ENCODE results near the gene MT1F. TPM values are rescaled to one million over a fixed set of nuclear protein-coding genes. Genes with fewer than 3 reads are reported as not detected.
A peak's percentile ranks its signal among the peaks of the same experiment; 100 is the strongest.

Gene MT1F
- total RNA-seq, 1 donor from 2014 or later = 3.4 TPM

GRCh38 chr16:56625943-56626654 is 31.7 kb upstream of the MT1F start:
- peaks cover 19% of the 10 kb centered on the region for H3K27me3 Mint-ChIP-seq (ENCODE audit: unreplicated experiment)
- TF ChIP-seq CTCF (IDR thresholded peaks at IDR 0.05; ENCODE audit: partially characterized antibody, unreplicated experiment) = no peak
- no peak overlapping the region for H3K27ac Mint-ChIP-seq (ENCODE audit: unreplicated experiment)
- peaks cover 4% of the 10 kb centered on the region for H3K4me1 Mint-ChIP-seq (ENCODE audit: low read depth, unreplicated experiment)
- peak overlapping the region; percentile 80 for H3K4me3 Mint-ChIP-seq (ENCODE audit: unreplicated experiment)
- H3K36me3 Mint-ChIP-seq (ENCODE audit: unreplicated experiment) = no peaks in the 10 kb centered on the region
- DNase-seq = no peak
- H3K9me3 Mint-ChIP-seq (ENCODE audit: unreplicated experiment) = no peaks in the 10 kb centered on the region

DNA sequence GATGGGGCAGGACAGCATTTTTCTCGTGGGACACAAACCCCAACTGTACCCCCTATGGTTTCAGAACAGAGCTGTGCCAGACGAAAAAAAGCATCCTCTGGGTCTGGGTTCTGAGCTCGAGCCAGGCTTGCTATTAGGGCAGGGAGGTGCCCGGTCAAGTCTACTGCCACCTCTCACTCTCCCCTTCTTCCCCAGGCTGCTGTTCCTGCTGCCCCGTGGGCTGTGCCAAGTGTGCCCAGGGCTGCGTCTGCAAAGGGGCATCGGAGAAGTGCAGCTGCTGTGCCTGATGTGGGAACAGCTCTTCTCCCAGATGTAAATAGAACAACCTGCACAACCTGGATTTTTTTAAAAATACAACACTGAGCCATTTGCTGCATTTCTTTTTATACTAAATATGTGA is 31.1 kb upstream of the MT1F start:
- Mint-ChIP-seq H3K27ac (ENCODE audit: unreplicated experiment) (no peak overlapping the region), H3K36me3 (ENCODE audit: unreplicated experiment) (no peaks in the 10 kb centered on the region), H3K9me3 (ENCODE audit: unreplicated experiment) (peaks cover 3% of the 10 kb centered on the region), H3K27me3 (ENCODE audit: unreplicated experiment) (peaks cover 19% of the 10 kb centered on the region), H3K4me1 (ENCODE audit: low read depth, unreplicated experiment) (peaks cover 4% of the 10 kb centered on the region), H3K4me3 (ENCODE audit: unreplicated experiment) (no peak overlapping the region)
- DNase-seq = no peak
- no peak for TF ChIP-seq CTCF (IDR thresholded peaks at IDR 0.05; ENCODE audit: partially characterized antibody, unreplicated experiment)

GRCh38 chr16:56628486-56629350 is 29.0 kb upstream of the MT1F start:
- TF ChIP-seq CTCF (IDR thresholded peaks at IDR 0.05; ENCODE audit: partially characterized antibody, unreplicated experiment) = no peak
- Mint-ChIP-seq H3K27me3 (ENCODE audit: unreplicated experiment) (peaks cover 25% of the 10 kb centered on the region), H3K4me3 (ENCODE audit: unreplicated experiment) (no peak overlapping the region), H3K27ac (ENCODE audit: unreplicated experiment) (no peak overlapping the region), H3K4me1 (ENCODE audit: low read depth, unreplicated experiment) (peaks cover 11% of the 10 kb centered on the region), H3K9me3 (ENCODE audit: unreplicated experiment) (peaks cover 5% of the 10 kb centered on the region), H3K36me3 (ENCODE audit: unreplicated experiment) (no peaks in the 10 kb centered on the region)
- no peak for DNase-seq

DNA sequence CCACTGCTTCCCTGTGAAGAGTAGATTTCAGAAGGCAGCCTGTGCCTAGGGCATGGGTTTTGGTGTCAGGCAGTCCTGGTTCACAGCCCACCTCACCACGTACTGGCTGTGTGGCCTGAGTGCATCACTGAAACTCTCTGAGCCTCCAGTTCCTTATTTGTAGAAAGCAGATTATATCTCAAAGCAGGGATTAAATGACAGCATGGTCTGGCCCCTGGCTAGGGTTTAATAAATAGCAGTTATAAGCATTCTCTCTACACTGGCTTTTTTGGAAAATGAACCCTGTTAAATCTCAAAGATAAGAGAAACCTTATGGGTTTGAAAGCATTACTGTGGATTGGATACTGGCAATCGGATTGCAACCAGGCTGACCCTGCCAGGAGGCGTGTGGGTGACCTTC is 28.2 kb upstream of the MT1F start:
- Mint-ChIP-seq H3K4me1 (ENCODE audit: low read depth, unreplicated experiment) (peaks cover 11% of the 10 kb centered on the region), H3K9me3 (ENCODE audit: unreplicated experiment) (peaks cover 5% of the 10 kb centered on the region), H3K27ac (ENCODE audit: unreplicated experiment) (no peak overlapping the region), H3K36me3 (ENCODE audit: unreplicated experiment) (no peaks in the 10 kb centered on the region), H3K4me3 (ENCODE audit: unreplicated experiment) (no peak overlapping the region), H3K27me3 (ENCODE audit: unreplicated experiment) (peaks cover 31% of the 10 kb centered on the region)
- no peak for DNase-seq
- TF ChIP-seq CTCF (IDR thresholded peaks at IDR 0.05; ENCODE audit: partially characterized antibody, unreplicated experiment) = no peak

- peaks cover 9% of the 10 kb centered on the region for H3K9me3 Mint-ChIP-seq (ENCODE audit: unreplicated experiment)
- peaks cover 32% of the 10 kb centered on the region for H3K27me3 Mint-ChIP-seq (ENCODE audit: unreplicated experiment)
- H3K4me3 Mint-ChIP-seq (ENCODE audit: unreplicated experiment) = no peak overlapping the region
- peaks cover 15% of the 10 kb centered on the region for H3K4me1 Mint-ChIP-seq (ENCODE audit: low read depth, unreplicated experiment)
- DNase-seq = no peak
- no peak overlapping the region for H3K27ac Mint-ChIP-seq (ENCODE audit: unreplicated experiment)
- no peaks in the 10 kb centered on the region for H3K36me3 Mint-ChIP-seq (ENCODE audit: unreplicated experiment)
- TF ChIP-seq CTCF (IDR thresholded peaks at IDR 0.05; ENCODE audit: partially characterized antibody, unreplicated experiment) = no peak
These were observed 27.6 kb upstream of the MT1F start for GRCh38 chr16:56630134-56630533.

Measured in glutamatergic neuron (in vitro differentiated cells).